ENCODE data around the gene UBXN7.

UBXN7 gene

GRCh38 chr3:196356556-196356955 is 75.7 kb downstream of the UBXN7 start:
- peaks cover 75% of the 10 kb centered on the region for H3K36me3 ChIP-seq
- no peak for TF ChIP-seq CTCF (IDR thresholded peaks at IDR 0.05)

DNA sequence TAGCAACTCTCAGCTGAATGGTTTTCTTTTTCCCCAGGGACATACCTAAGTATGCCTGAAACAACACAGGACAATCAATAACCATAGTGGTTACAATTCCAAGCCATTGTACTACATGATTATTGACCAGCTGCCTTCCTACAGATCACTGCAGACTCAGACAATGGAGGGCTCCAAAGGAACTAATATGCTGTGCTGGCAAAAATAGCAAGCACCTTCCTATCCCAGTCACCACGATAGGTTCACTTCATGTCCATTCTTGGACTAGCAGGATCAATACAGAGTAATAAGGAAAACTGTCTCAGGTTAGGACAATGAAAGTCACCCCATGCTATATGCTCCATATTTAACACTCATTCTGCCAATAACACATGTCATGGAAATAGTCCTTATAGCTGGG is 76.6 kb downstream of the UBXN7 start:
- no peaks in the 10 kb centered on the region for H3K27me3 ChIP-seq
- no peak for TF ChIP-seq CTCF (IDR thresholded peaks at IDR 0.05)

More at GRCh38 chr3:196356556-196356955, 75.7 kb downstream of the UBXN7 start:
- Histone ChIP-seq H3K4me3 (ENCODE audit: low read depth in 1 of 2, low read length in 1 of 2) (no peak overlapping the region), H3K27ac (no peak overlapping the region), H3K4me1 (ENCODE audit: control insufficient read depth in 1 of 2, insufficient read depth in 1 of 2, low read depth in 1 of 2, low read length in 1 of 2) (no peaks in the 10 kb centered on the region), H3K27me3 (no peaks in the 10 kb centered on the region), H3K9me3 (no peaks in the 10 kb centered on the region)

DNA sequence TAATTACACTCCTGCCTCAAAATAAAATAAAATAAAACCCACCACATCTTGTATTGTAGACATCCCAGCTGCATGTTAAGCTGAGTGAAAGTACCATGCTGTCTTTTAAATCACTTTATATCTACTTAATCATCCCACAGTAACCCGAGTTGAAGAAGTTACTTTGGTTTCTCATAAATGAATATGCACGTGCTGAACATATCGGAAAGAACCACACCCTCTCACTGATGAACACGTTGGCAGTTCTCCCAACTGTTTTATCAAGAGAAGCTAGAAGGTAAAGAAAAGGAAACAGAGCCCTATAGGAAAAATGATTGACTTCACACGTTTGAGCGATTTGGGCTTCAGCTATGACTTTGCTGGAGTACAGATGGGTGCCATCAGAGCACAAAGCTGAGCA is 78.1 kb downstream of the UBXN7 start:
- no peak for TF ChIP-seq CTCF (IDR thresholded peaks at IDR 0.05)
- H3K27ac ChIP-seq: no peak overlapping the region
- no peaks in the 10 kb centered on the region for H3K4me1 ChIP-seq (ENCODE audit: control insufficient read depth in 1 of 2, insufficient read depth in 1 of 2, low read depth in 1 of 2, low read length in 1 of 2)
- H3K9me3 ChIP-seq: no peaks in the 10 kb centered on the region
- peaks cover 54% of the 10 kb centered on the region for H3K36me3 ChIP-seq
- no peak overlapping the region for H3K4me3 ChIP-seq (ENCODE audit: low read depth in 1 of 2, low read length in 1 of 2)
- H3K27me3 ChIP-seq: no peaks in the 10 kb centered on the region

More for the DNA sequence above, 76.6 kb downstream of the UBXN7 start:
- no peaks in the 10 kb centered on the region for H3K9me3 ChIP-seq
- peaks cover 66% of the 10 kb centered on the region for H3K36me3 ChIP-seq
- no peak overlapping the region for H3K27ac ChIP-seq
- no peaks in the 10 kb centered on the region for H3K4me1 ChIP-seq (ENCODE audit: control insufficient read depth in 1 of 2, insufficient read depth in 1 of 2, low read depth in 1 of 2, low read length in 1 of 2)
- H3K4me3 ChIP-seq (ENCODE audit: low read depth in 1 of 2, low read length in 1 of 2): no peak overlapping the region

- Histone ChIP-seq H3K9me3 (no peaks in the 10 kb centered on the region), H3K27ac (no peak overlapping the region), H3K4me3 (ENCODE audit: low read depth in 1 of 2, low read length in 1 of 2) (no peak overlapping the region), H3K36me3 (peaks cover 43% of the 10 kb centered on the region), H3K27me3 (no peaks in the 10 kb centered on the region), H3K4me1 (ENCODE audit: control insufficient read depth in 1 of 2, insufficient read depth in 1 of 2, low read depth in 1 of 2, low read length in 1 of 2) (no peaks in the 10 kb centered on the region)
- no peak for TF ChIP-seq CTCF (IDR thresholded peaks at IDR 0.05)
These were observed 80.7 kb downstream of the UBXN7 start for GRCh38 chr3:196351541-196351940.

- H3K36me3 ChIP-seq: peaks cover 29% of the 10 kb centered on the region
- H3K9me3 ChIP-seq: no peaks in the 10 kb centered on the region
- H3K27ac ChIP-seq: no peak overlapping the region
- TF ChIP-seq CTCF (IDR thresholded peaks at IDR 0.05): no peak
- no peaks in the 10 kb centered on the region for H3K27me3 ChIP-seq
- H3K4me3 ChIP-seq (ENCODE audit: low read depth in 1 of 2, low read length in 1 of 2): no peak overlapping the region
- H3K4me1 ChIP-seq (ENCODE audit: control insufficient read depth in 1 of 2, insufficient read depth in 1 of 2, low read depth in 1 of 2, low read length in 1 of 2): peaks cover under 1 to 2% of the 10 kb centered on the region in 2 experiments
These were observed 82.2 kb downstream of the UBXN7 start for GRCh38 chr3:196350067-196350466.

- peaks cover 17% of the 10 kb centered on the region for H3K36me3 ChIP-seq
- H3K4me3 ChIP-seq (ENCODE audit: low read depth in 1 of 2, low read length in 1 of 2): no peak overlapping the region
- peaks cover 9 to 10% of the 10 kb centered on the region in 2 experiments for H3K4me1 ChIP-seq (ENCODE audit: control insufficient read depth in 1 of 2, insufficient read depth in 1 of 2, low read depth in 1 of 2, low read length in 1 of 2)
- no peaks in the 10 kb centered on the region for H3K9me3 ChIP-seq
- no peak for TF ChIP-seq CTCF (IDR thresholded peaks at IDR 0.05)
- no peak overlapping the region for H3K27ac ChIP-seq
- no peaks in the 10 kb centered on the region for H3K27me3 ChIP-seq
These were observed 83.5 kb downstream of the UBXN7 start for GRCh38 chr3:196348698-196349097.
